Caco-2 (cell line): ENCODE results near the gene MYH9. TPM values are rescaled to one million over a fixed set of nuclear protein-coding genes. Genes with fewer than 3 reads are reported as not detected.
A peak's percentile ranks its signal among the peaks of the same experiment; 100 is the strongest.

ENCODE experiments used
- BruUV-seq: library from RNA; stranded (reverse); fragments of 400-500 nt; replicated peaks from 2 replicates; lab custom pipeline; 2021; lab: Mats Ljungman, UMichigan
- CTCF ChIA-PET: fragments of 300-600 bp; sonication (Branson Sonifier 250); formaldehyde crosslinking; loops from one replicate; lab custom pipeline; 2022; ENCODE audit warnings: antibody characterized with exemption; lab: Charles Lee
- POLR2A ChIA-PET: fragments of 300-600 bp; sonication (Branson Sonifier 250); formaldehyde crosslinking; loops from one replicate; lab custom pipeline; 2022; ENCODE audit warnings: antibody characterized with exemption; lab: Charles Lee
- DNase-seq, 2 experiments: peaks; one replicate each; pipeline versions ENCODE4 v3.0.0 to v3.0.0-alpha.2; 2020 to 2022
- H3K27me3 ChIP-seq: replicated peaks from 2 replicates; pipeline ENCODE4 v1.6.0; 2011; ENCODE audit warnings: low read length; ENCODE audit not compliant: control insufficient read depth, insufficient read depth
- H3K36me3 ChIP-seq: 2 replicates; pipeline ENCODE4 v1.5.1; 2011; ENCODE audit warnings: low read length; ENCODE audit not compliant: control insufficient read depth, insufficient read depth
- H3K4me1 ChIP-seq: fragments of 250-450 bp; sonication (Bioruptor Pico); 2 replicates; pipeline ENCODE4 v1.5.1; 2020; ENCODE audit warnings: mild to moderate bottlenecking
- H3K4me3 ChIP-seq: 2 replicates; pipeline ENCODE4 v1.5.1; 2011; ENCODE audit warnings: low read depth, mild to moderate bottlenecking, control low read depth, low read length
- H3K9me3 ChIP-seq: fragments of 250-450 bp; sonication (Bioruptor Pico); 2 replicates; pipeline ENCODE4 v1.5.1; 2020; ENCODE audit warnings: mild to moderate bottlenecking, moderate library complexity
- H3K27ac Mint-ChIP-seq: one replicate; pipeline ENCODE4 v1.8.0; 2022; ENCODE audit warnings: mixed read lengths; ENCODE audit not compliant: unreplicated experiment
- H3K27me3 Mint-ChIP-seq: one replicate; pipeline ENCODE4 v1.8.0; 2022; ENCODE audit warnings: mixed read lengths; ENCODE audit not compliant: insufficient read depth, unreplicated experiment
- H3K36me3 Mint-ChIP-seq: one replicate; pipeline ENCODE4 v1.8.0; 2022; ENCODE audit warnings: mild to moderate bottlenecking, mixed read lengths; ENCODE audit not compliant: insufficient read depth, unreplicated experiment
- H3K4me1 Mint-ChIP-seq: one replicate; pipeline ENCODE4 v1.8.0; 2022; ENCODE audit warnings: low read depth, mixed read lengths; ENCODE audit not compliant: unreplicated experiment
- H3K4me3 Mint-ChIP-seq: one replicate; pipeline ENCODE4 v1.8.0; 2022; ENCODE audit warnings: mild to moderate bottlenecking, moderate library complexity, mixed read lengths; ENCODE audit not compliant: unreplicated experiment
- H3K9me3 Mint-ChIP-seq: one replicate; pipeline ENCODE4 v1.8.0; 2022; ENCODE audit warnings: mixed read lengths; ENCODE audit not compliant: unreplicated experiment
- intact Hi-C: fragments of 100-400 bp; cut with micrococcal nuclease; formaldehyde crosslinking; loops from one replicate; pipeline ENCODE4 v1.10.0; 2022; ENCODE audit not compliant: unreplicated experiment
- total RNA-seq: library from RNA; stranded (reverse); gene quantifications from 2 replicates; pipeline ENCODE4 v1.2.3, GENCODE V29; 2022
- TF ChIP-seq, protein P1 (sequence below), 2 experiments: fragments of 200-600 bp in 1 of 2; IDR thresholded peaks; 1 replicate in 1 of 2; 2 replicates in 1 of 2; pipeline versions ENCODE4 v1.5.1 to v1.8.0; 2011 to 2022; ENCODE audit warnings: antibody characterized with exemption in 1 of 2, control low read depth in 1 of 2, inconsistent platforms in 1 of 2, low read depth in 1 of 2, low read length in 1 of 2, mild to moderate bottlenecking in 1 of 2, moderate library complexity in 1 of 2; ENCODE audit not compliant: insufficient read depth in 1 of 2, severe bottlenecking in 1 of 2, unreplicated experiment in 1 of 2

Gene MYH9
- total RNA-seq, 1 experiment from 2014 or later = 513 TPM

DNA sequence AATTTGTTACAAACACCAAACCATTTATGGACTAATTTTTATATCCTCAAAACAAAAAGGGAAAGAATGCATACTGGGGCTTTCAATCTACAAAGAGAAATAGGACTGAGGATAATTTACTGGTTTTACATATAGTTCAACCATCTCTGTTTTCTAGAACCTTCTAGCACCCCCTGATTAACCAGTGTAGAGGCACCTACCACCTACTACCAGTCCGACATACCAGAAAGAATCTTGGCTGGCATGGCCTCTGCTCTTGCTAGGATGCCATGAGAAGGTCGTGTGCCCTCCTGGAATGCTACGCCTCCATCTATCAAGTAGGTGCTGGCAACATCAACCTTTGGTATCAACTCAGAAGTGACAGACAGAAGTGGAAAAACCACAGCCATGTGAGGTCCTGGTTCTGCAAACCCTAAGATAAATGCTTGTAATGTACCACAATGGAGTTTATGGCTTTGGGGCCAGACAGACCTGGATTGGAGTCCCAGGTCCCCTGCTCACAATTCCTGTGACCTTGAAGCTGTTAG lies 28.2 kb downstream of the MYH9 start:
- DNase-seq = no peak
- no peaks in the 10 kb centered on the region for H3K9me3 ChIP-seq
- Mint-ChIP-seq H3K4me1 (peaks cover 76% of the 10 kb centered on the region), H3K9me3 (no peaks in the 10 kb centered on the region), H3K27me3 (no peaks in the 10 kb centered on the region), H3K4me3 (no peak overlapping the region), H3K27ac (peak overlapping the region; percentile 94), H3K36me3 (peaks cover 96% of the 10 kb centered on the region)
- H3K27me3 ChIP-seq = no peaks in the 10 kb centered on the region
- ChIA-PET POLR2A (interaction anchor here (0.5 to 2.5 kb wide), 7 partner anchors 8 to 96 kb away, joined by 3 to 9 read pairs (median 4); partner anchors contain the start of gene MYH9), CTCF (interaction anchor here (0.6 to 1.1 kb wide), 4 partner anchors 8 to 111 kb away, joined by 3 to 8 read pairs (median 4); no protein-coding TSS in a partner anchor)
- no peak overlapping the region for H3K4me3 ChIP-seq
- intact Hi-C loops = no loop called here
- TF ChIP-seq, protein P1, sequence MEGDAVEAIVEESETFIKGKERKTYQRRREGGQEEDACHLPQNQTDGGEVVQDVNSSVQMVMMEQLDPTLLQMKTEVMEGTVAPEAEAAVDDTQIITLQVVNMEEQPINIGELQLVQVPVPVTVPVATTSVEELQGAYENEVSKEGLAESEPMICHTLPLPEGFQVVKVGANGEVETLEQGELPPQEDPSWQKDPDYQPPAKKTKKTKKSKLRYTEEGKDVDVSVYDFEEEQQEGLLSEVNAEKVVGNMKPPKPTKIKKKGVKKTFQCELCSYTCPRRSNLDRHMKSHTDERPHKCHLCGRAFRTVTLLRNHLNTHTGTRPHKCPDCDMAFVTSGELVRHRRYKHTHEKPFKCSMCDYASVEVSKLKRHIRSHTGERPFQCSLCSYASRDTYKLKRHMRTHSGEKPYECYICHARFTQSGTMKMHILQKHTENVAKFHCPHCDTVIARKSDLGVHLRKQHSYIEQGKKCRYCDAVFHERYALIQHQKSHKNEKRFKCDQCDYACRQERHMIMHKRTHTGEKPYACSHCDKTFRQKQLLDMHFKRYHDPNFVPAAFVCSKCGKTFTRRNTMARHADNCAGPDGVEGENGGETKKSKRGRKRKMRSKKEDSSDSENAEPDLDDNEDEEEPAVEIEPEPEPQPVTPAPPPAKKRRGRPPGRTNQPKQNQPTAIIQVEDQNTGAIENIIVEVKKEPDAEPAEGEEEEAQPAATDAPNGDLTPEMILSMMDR (IDR thresholded peaks at IDR 0.05; ENCODE audit: insufficient read depth in 1 of 2, low read depth in 1 of 2, low read length in 1 of 2, severe bottlenecking in 1 of 2, unreplicated experiment in 1 of 2) = no peak
- H3K4me1 ChIP-seq = peaks cover 90% of the 10 kb centered on the region
- H3K36me3 ChIP-seq = peaks cover 2% of the 10 kb centered on the region; the same call in 1 of the 2 replicates
- BruUV-seq = TSS peak; percentile 58

DNA sequence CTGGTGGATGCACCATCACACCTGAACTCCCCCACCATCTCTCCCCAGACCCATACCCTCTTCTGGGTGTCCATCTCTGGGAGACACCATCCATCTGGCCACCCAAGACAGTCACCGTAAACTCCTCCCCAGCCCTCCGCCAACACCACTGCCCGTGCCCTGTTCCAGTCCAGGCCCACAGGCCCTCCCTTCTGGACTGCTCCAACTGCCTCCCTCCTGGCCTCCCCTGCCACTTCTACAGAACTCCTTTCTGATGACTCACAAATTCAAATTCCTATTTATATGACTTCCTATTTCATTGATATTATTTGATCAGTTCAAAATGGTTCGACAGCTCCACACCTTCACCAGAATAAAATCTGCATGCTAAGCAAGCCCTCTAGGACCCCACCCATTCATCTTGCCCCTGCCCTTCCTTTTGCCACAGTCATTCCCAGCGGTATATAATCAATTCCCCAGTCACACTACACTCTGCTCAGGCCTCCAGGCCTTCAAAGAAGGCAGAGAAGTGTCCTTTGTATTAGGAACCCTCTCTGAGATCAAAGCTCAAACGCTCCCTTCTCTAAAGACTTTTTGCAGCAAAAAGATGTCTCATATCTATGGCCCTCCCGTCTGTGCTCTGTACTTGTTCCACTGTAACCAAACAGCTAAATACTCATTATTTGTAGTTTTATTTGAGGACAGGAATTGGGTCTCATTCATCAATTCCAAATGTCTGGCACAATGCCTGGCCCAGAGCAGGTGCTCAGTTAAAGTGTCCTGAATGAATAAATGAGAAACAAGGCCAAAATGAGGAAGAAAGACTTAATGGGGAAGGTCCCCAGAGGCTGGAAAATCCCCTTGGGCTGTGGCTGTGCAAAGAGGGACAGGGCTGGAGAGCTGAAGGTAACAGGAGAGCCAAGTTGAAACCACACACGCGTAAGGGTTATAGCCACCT lies 29.0 kb downstream of the MYH9 start:
- ChIA-PET CTCF (no interaction called here), POLR2A (interaction anchor here (0.9 to 2.5 kb wide), 2 partner anchors 29 to 51 kb away, joined by 3 to 9 read pairs; partner anchors contain the start of gene MYH9)
- H3K36me3 Mint-ChIP-seq = peaks cover 96% of the 10 kb centered on the region
- H3K4me3 Mint-ChIP-seq = peak overlapping the region; percentile 44
- H3K27me3 ChIP-seq = no peaks in the 10 kb centered on the region
- no peaks in the 10 kb centered on the region for H3K9me3 ChIP-seq
- TF ChIP-seq, protein P1 (IDR thresholded peaks at IDR 0.05; ENCODE audit: insufficient read depth in 1 of 2, low read depth in 1 of 2, low read length in 1 of 2, severe bottlenecking in 1 of 2, unreplicated experiment in 1 of 2) = no peak
- peaks cover 2% of the 10 kb centered on the region; the same call in 1 of the 2 replicates for H3K36me3 ChIP-seq
- DNase-seq = no peak
- no TSS peak for BruUV-seq
- peaks cover 88% of the 10 kb centered on the region for H3K4me1 ChIP-seq
- no peak overlapping the region for H3K4me3 ChIP-seq
- peak overlapping the region; percentile 94 for H3K27ac Mint-ChIP-seq
- peaks cover 68% of the 10 kb centered on the region for H3K4me1 Mint-ChIP-seq
- H3K27me3 Mint-ChIP-seq = no peaks in the 10 kb centered on the region
- intact Hi-C loops = no loop called here
- no peaks in the 10 kb centered on the region for H3K9me3 Mint-ChIP-seq
